Nephron progenitor cell (in vitro differentiated cells): ENCODE measurements around the gene FERMT2.

Experiments used
- DNase-seq: peaks from one replicate; pipeline ENCODE4 v3.0.0; 2021
- H3K27ac Mint-ChIP-seq: 2 replicates; pipeline ENCODE4 v1.8.0; 2021; ENCODE audit warnings: mild to moderate bottlenecking, moderate library complexity, mixed read lengths
- H3K27me3 Mint-ChIP-seq: 2 replicates; pipeline ENCODE4 v1.8.0; 2021; ENCODE audit warnings: mild to moderate bottlenecking, low read depth, mixed read lengths; ENCODE audit not compliant: poor library complexity
- H3K36me3 Mint-ChIP-seq: 2 replicates; pipeline ENCODE4 v1.8.0; 2021; ENCODE audit warnings: low read depth, mixed read lengths
- H3K4me1 Mint-ChIP-seq: 2 replicates; pipeline ENCODE4 v1.8.0; 2021; ENCODE audit warnings: mixed read lengths
- H3K4me3 Mint-ChIP-seq: 2 replicates; pipeline ENCODE4 v1.8.0; 2021; ENCODE audit warnings: mild to moderate bottlenecking, moderate library complexity, mixed read lengths
- H3K9me3 Mint-ChIP-seq: 2 replicates; pipeline ENCODE4 v1.8.0; 2021; ENCODE audit warnings: mild to moderate bottlenecking, moderate library complexity, mixed read lengths
- CTCF ChIP-seq: fragments of 200-600 bp; sonication (generic); IDR thresholded peaks from 2 replicates; pipeline ENCODE4 v1.5.0; 2021; ENCODE audit warnings: antibody characterized with exemption

The FERMT2 gene

GRCh38 chr14:52882824-52883223, 68.0 kb downstream of the FERMT2 start:
- H3K27ac Mint-ChIP-seq, result no peak overlapping the region
- H3K4me1 Mint-ChIP-seq, result no peaks in the 10 kb centered on the region
- peaks cover 63% of the 10 kb centered on the region for H3K36me3 Mint-ChIP-seq
- no peak for DNase-seq
- peaks cover 6% of the 10 kb centered on the region for H3K9me3 Mint-ChIP-seq
- H3K27me3 Mint-ChIP-seq, result peaks cover 3% of the 10 kb centered on the region
- no peak overlapping the region for H3K4me3 Mint-ChIP-seq
- TF ChIP-seq CTCF, result no peak

DNA sequence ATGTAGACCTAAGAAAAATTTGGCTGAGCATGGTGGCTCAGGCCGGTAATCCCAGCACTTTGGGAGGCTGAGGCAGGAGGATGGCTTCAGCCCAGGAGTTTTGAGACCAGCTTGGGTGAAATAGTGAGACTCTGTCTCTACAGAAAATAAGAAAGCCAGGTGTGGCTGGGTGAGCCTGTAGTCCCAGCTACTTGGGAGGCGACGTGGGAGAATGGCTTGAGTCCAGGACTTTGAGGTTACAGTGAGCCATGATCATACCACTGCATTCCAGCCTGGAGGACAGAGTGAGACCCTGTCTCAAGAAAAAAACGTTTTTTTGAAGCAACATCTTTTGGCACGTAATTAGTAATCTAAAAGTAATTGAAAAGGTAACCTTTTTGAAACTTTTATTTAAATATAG, 70.9 kb downstream of the FERMT2 start:
- Mint-ChIP-seq H3K27ac (peak overlapping the region; percentile 25), H3K9me3 (peaks cover 6% of the 10 kb centered on the region), H3K36me3 (peaks cover 63% of the 10 kb centered on the region), H3K27me3 (peaks cover 3% of the 10 kb centered on the region), H3K4me1 (no peaks in the 10 kb centered on the region), H3K4me3 (no peak overlapping the region)
- DNase-seq, result no peak
- no peak for TF ChIP-seq CTCF

DNA sequence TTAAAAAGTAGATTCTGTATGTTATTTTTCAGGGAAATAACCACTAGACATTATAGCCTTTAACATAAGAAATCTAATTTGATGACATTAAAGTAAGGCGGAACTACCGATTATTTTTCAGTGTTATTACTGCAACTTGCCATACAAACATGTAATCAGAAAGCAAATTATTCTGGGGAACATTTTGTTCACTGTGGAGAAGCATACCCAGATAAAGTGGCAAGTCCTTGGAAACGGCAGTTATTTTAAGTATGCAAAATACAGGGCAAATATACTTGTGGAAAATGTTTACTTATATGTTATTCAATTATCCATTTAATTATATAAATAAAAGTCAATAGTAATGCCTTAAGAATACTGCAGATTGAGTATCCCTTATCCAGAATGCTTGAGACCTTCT, 71.9 kb downstream of the FERMT2 start:
- DNase-seq, result no peak
- Mint-ChIP-seq H3K4me1 (no peaks in the 10 kb centered on the region), H3K27ac (no peak overlapping the region), H3K9me3 (peaks cover 6% of the 10 kb centered on the region), H3K4me3 (no peak overlapping the region), H3K27me3 (peaks cover 3% of the 10 kb centered on the region), H3K36me3 (peaks cover 68% of the 10 kb centered on the region)
- TF ChIP-seq CTCF, result no peak

GRCh38 chr14:52878469-52878868, 72.4 kb downstream of the FERMT2 start:
- no peak for DNase-seq
- Mint-ChIP-seq H3K36me3 (peaks cover 68% of the 10 kb centered on the region), H3K9me3 (peaks cover 2% of the 10 kb centered on the region), H3K27ac (peak overlapping the region; percentile 91), H3K4me3 (no peak overlapping the region), H3K4me1 (no peaks in the 10 kb centered on the region), H3K27me3 (peaks cover 3% of the 10 kb centered on the region)
- TF ChIP-seq CTCF, result no peak

- Mint-ChIP-seq H3K27me3 (peaks cover 3% of the 10 kb centered on the region), H3K9me3 (no peaks in the 10 kb centered on the region), H3K36me3 (peaks cover 68% of the 10 kb centered on the region), H3K4me1 (no peaks in the 10 kb centered on the region), H3K27ac (no peak overlapping the region), H3K4me3 (no peak overlapping the region)
- no peak for DNase-seq
- TF ChIP-seq CTCF, result no peak
These were observed 73.2 kb downstream of the FERMT2 start for GRCh38 chr14:52877628-52878027.

- peak overlapping the region; percentile 78 for H3K27ac Mint-ChIP-seq
- H3K4me1 Mint-ChIP-seq, result no peaks in the 10 kb centered on the region
- DNase-seq, result no peak
- H3K36me3 Mint-ChIP-seq, result peaks cover 73% of the 10 kb centered on the region
- no peaks in the 10 kb centered on the region for H3K9me3 Mint-ChIP-seq
- peaks cover 3% of the 10 kb centered on the region for H3K27me3 Mint-ChIP-seq
- no peak overlapping the region for H3K4me3 Mint-ChIP-seq
- TF ChIP-seq CTCF, result no peak
These were observed 74.0 kb downstream of the FERMT2 start for GRCh38 chr14:52876806-52877205.
